HG03565 (cell line): ENCODE data around the gene C1orf167.

Experiments used
- ATAC-seq: cut with Tn5 transposase; IDR thresholded peaks from one replicate; pipeline ENCODE4 v1.9.1; 2021; ENCODE audit warnings: mild to moderate bottlenecking, moderate library complexity; ENCODE audit not compliant: unreplicated experiment

Gene C1orf167, protein sequence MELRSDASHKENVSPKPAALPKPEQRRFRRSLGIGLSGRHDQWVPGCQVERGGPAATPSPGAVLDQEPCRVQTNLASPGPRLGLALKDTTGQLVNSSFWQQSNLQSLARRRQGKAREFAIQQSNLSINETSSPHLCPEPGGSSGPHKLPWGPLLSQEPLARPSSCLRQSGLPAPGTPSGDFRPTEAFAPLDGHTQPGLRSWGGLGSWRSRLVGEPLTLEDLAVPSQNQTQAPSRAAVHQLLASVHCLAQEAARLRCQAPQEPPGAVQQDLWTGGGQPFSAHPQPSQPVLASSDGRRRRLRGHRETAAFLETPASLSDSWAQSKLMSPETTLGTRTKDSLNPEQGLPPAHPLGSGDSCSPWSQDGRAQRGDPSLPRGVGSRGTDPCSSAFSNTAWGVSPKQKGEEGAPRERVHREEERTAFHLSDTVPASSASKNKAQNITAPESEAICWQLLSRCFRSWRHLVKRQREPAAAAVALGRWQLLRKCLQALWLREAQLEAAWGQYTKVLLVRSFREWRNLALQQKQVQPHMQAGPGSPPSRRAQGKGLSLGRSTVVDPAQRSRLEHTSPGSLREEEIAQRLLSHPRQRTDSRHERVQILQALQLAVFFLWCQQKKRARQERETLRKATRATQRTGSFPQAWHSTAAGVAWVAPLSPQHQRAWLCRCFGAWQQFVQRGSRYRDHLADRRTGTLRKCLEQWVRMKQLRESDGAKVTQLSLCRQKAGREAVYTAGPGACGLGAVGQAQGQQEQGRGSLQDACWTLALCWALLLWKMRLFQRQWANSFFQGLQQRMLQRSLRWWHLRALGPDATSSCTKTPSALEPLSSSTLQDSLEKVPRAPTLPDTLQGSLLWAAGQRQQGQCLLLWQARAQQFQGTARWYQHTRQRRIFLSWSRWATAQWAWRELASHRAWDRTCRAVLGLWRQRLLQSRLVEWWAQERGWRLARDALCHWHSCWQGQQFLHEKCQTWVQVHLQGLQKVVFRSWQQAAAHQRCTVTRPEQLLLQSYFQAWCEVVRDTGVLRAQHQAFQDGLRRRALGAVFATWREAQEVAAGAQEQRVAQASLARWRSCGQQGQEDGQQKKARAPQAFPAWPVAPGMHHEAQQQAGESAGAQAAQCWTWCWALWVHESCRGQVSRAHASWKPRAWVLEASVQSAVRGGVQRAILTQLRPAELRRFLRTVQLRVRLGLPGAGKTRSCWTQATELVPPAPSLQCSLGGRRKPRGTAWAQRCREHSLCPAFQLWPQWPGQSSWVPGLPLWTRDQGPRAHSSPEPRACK (N-terminal part only)

DNA sequence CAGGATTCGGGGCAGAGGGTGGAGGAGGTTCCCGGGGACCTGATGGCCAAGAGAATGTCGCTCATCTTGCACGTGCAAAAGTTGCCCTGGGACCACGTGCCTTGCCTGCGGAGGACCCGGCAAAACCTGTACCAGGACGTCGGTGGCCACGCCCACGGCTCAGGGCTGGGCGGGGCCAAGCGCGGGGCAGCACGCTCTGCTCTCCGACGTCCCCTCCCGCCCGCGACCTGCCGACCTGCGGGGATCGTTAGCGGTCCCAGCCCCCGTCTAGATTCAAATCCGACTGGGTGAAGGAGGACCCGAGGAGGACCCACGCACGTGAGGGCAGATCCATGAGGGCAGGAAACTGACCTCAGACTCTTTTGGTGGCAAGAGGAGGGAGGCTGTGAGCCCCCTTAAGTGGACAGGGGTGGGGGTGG lies at the start of gene C1orf167:
Gene C1orf167, plus strand, starts transcription at position 206 of the 419 bp plus-strand sequence. CDS start 2,208 bp downstream, outside the sequence.
- ATAC-seq = no peak

- ATAC-seq = no peak
These were observed 49.7 kb upstream of the C1orf167 start for GRCh38 chr1:11712285-11712684.

GRCh38 chr1:11713095-11713494 lies 48.9 kb upstream of the C1orf167 start:
- no peak for ATAC-seq

GRCh38 chr1:11714831-11715575 lies 47.0 kb upstream of the C1orf167 start:
- ATAC-seq = no peak

- no peak for ATAC-seq
These were observed 42.5 kb upstream of the C1orf167 start for GRCh38 chr1:11719313-11720032.

GRCh38 chr1:11720033-11720376 lies 42.0 kb upstream of the C1orf167 start:
- no peak for ATAC-seq

DNA sequence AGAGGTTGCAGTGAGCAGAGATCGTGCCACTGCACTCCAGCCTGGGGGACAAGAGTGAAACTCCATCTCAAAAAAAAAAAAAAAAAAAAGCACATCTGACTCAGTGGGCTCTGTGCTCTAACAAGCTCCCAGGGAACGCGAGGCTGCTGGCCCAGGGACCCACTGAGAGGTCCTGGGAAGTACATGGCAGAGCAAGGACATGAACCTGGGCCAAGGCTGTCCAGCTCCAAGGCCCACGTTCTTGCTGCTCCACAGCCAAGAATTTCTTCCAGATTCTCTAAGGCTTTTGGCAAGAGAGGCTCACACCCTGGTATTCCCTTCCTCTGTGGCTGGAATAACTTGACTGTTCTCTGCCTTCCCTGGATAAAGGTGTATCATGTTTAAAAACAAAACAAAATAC lies 41.5 kb upstream of the C1orf167 start:
- no peak for ATAC-seq

- no peak for ATAC-seq
These were observed 40.7 kb upstream of the C1orf167 start for GRCh38 chr1:11721311-11721710.

DNA sequence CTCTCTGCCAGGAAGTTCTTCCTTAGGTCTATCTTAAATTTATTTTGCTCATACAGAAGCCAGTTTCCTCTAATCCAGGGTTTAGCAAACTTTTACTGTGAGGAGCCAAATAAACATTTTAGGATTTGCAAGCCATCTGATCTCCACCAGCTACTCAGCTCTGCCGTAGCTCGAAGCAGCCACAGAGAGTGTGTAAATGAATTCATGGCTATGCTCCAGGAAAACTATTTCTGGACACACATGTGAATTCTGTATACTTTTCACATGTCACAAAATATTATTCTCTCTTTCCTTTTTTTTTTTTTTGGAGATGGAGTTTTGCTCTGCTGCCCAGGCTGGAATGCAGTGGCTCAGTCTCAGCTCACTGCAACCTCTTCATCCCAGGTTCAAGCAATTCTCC lies 39.5 kb upstream of the C1orf167 start:
- no peak for ATAC-seq

GRCh38 chr1:11725616-11726015 lies 36.4 kb upstream of the C1orf167 start:
- no peak for ATAC-seq

- no peak for ATAC-seq
These were observed 34.9 kb upstream of the C1orf167 start for GRCh38 chr1:11727119-11727518.

DNA sequence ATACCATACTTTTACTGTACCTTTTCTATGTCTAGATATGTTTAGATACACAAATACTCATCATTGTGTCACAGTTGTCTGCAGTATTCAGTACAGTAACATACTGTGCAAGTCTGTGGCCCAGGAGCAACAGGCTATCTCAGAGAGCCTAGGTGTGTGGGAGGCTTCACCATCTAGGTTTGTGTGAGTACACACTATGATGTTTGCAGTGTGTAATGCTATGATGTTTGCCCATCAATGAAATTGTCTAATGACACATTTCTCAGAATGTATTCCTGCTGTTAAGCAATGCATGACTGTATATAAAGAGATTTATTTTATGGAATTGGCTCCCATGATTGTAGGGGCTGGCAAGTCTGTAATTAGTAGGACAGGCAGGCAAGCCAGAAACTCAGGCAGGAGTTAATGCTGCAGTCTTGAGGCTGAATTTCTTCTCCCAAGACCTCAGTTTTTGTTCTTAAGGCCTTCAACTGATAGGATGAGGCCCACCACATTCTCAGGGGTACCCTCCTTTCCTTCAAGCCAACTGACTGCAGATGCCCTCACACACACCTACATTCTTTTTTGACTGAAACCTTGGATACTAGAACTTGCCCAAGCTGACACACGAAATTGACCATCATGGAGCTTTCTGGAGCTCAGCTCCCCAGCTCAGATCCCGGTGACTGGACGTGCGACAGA lies 33.7 kb upstream of the C1orf167 start:
- ATAC-seq = no peak

- no peak for ATAC-seq
These were observed 32.9 kb upstream of the C1orf167 start for GRCh38 chr1:11729155-11729497.

GRCh38 chr1:11729498-11730428 lies 32.2 kb upstream of the C1orf167 start:
- no peak for ATAC-seq

- no peak for ATAC-seq
These were observed 31.5 kb upstream of the C1orf167 start for GRCh38 chr1:11730429-11730891.

- ATAC-seq = no peak
These were observed 30.2 kb upstream of the C1orf167 start for GRCh38 chr1:11731691-11732283.

- ATAC-seq = no peak
These were observed 28.7 kb upstream of the C1orf167 start for GRCh38 chr1:11733306-11733705.

- no peak for ATAC-seq
These were observed 26.5 kb upstream of the C1orf167 start for GRCh38 chr1:11735531-11735853.
